Activated T-cell treated with anti-CD3 and anti-CD28 coated beads, Interleukin-2, amount 50 U/mL, for 72 hours (primary cell): ENCODE data around the gene ATP2A2. TPM values are rescaled to one million over a fixed set of nuclear protein-coding genes. Genes with fewer than 3 reads are reported as not detected.
A peak's percentile ranks its signal among the peaks of the same experiment; 100 is the strongest.

ENCODE experiments used
- ATAC-seq, 2 donors: fragments of 150-1000 bp; cut with Tn5 transposase; replicated peaks in 1 of 2; 2 replicates each; pipeline ENCODE4 v1.10.0; 2021; ENCODE audit warnings: moderate library complexity in 2 of 2, mild to moderate bottlenecking in 1 of 2
- DNase-seq, 2 donors: peaks; one replicate each; pipeline ENCODE4 v3.0.0; 2021 to 2022; ENCODE audit warnings: mixed read lengths in 1 of 2
- H3K27ac Mint-ChIP-seq: one replicate; pipeline ENCODE4 v1.8.0; 2022; ENCODE audit warnings: mild to moderate bottlenecking, moderate library complexity, mixed read lengths
- H3K27me3 Mint-ChIP-seq: one replicate; pipeline ENCODE4 v1.8.0; 2022; ENCODE audit warnings: low read depth, mixed read lengths
- H3K36me3 Mint-ChIP-seq, 2 donors: one replicate each; pipeline ENCODE4 v1.8.0; 2022; ENCODE audit warnings: mixed read lengths in 2 of 2, mild to moderate bottlenecking in 1 of 2; ENCODE audit not compliant: insufficient read depth in 2 of 2
- H3K4me1 Mint-ChIP-seq: one replicate; pipeline ENCODE4 v1.8.0; 2022; ENCODE audit warnings: low read depth, mixed read lengths
- H3K4me3 Mint-ChIP-seq, 2 donors: one replicate each; pipeline ENCODE4 v1.8.0; 2022; ENCODE audit warnings: mild to moderate bottlenecking in 2 of 2, mixed read lengths in 2 of 2, moderate library complexity in 2 of 2
- H3K9me3 Mint-ChIP-seq, 2 donors: one replicate each; pipeline ENCODE4 v1.8.0; 2022; ENCODE audit warnings: mixed read lengths in 2 of 2
- total RNA-seq, 2 donors: library from RNA; stranded (reverse); gene quantifications; one replicate each; pipeline ENCODE4 v1.2.3, GENCODE V29; 2022

ATP2A2 gene
- total RNA-seq, 2 donors from 2014 or later = 106 to 127 TPM

DNA sequence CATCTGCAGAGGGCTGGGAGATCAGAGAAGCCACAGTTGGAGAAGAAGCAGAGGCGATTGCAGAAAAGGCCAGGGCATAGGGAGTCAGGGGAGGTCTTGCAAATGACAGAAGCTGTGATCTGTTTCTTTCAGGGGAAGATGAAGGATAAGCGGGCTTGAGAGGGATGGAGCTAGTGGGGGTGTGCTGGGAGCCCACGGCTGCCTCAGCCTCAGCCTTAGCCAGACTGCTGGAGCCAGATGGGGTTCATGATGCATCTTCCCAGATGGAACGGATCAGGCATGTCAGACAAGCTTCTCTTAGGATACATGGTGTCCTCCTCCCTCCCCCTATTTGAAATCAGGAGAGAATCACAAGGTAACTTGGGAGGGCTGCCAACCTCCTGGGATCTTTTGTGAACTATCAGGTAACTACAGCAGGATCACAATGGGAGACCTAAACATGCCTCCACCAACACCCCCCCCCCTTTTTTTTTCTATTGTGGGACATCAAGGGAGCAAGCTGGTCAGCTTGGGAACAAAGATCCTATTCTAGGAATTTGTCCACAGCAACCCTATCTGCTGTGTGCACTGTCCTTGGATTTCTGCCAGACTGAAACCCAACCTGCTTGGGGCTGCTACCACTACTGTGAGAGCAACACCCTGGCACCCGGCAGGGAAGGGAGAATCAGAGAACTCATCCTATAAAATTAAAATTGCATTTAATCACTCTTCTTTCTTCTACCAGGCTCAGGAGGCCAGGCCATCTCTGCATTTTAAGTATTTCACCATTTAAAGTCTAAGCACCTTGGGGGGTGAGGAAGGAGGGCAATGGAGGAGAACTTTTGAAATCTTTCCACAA lies 10.7 kb upstream of the ATP2A2 start:
- Mint-ChIP-seq H3K27ac (no peak overlapping the region), H3K36me3 (no peaks in the 10 kb centered on the region), H3K4me1 (no peaks in the 10 kb centered on the region), H3K27me3 (peaks cover 8% of the 10 kb centered on the region), H3K4me3 (no peak overlapping the region), H3K9me3 (no peaks in the 10 kb centered on the region)
- ATAC-seq = no peak
- DNase-seq = no peak

DNA sequence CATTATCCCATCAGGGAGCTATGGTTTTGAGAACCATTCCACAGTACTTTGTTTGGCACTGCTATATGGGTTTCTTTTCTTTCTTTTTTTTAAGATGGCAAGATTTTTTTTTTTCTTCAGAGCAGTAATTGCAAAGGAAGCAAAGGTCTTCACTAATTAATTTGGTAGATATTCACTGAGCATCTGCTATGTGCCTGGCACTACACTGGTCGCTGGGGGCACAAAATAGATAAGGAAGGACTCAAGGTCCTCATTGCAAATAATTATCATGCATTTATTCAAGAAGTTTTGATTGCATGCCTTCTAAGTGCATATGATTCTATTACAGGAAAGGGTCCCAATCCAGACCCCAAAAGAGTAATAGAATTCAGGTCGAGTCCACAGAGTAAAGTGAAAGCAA lies 10.0 kb upstream of the ATP2A2 start:
- Mint-ChIP-seq H3K27me3 (peaks cover 8% of the 10 kb centered on the region), H3K4me1 (no peaks in the 10 kb centered on the region), H3K9me3 (no peaks in the 10 kb centered on the region)

DNA sequence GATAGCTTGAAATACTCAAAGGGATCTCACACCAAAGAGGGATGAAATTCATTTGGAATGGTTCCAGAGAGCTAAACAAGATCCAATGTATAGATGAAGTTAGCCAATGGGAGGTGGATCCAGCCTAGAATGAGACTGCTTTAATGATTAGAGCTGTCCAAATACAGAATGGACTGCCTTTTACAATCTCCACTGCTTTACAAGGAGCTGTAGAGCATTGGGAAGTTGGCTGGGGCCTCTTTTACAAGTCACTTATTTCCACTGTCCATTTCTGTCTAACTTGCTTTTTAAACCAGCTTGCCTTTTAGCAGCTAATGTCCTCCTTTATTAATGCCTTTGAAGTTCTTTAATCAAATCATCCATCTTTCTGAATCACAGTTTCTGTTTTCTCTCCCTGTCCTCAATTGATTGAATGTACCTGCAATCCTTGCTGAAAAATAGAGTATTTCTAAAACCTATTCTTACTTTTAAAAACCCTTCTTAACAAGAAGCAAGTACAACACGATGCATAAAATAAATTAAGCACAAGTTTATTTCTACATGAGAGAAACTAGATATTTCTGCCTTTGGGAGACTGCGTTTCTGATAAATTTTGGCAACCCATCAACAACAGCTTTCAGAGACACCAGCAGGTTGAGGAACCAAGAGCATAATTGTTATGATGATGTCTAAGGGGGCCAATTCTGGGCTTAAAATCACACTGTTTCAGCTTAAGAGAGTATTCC lies 3.4 kb upstream of the ATP2A2 start:
- DNase-seq (no peak), ATAC-seq (no peak)
- no peaks in the 10 kb centered on the region for H3K9me3 Mint-ChIP-seq
- H3K27ac Mint-ChIP-seq = no peak overlapping the region
- H3K36me3 Mint-ChIP-seq = peaks cover 1 to 2% of the 10 kb centered on the region in 2 donors
- H3K4me3 Mint-ChIP-seq = no peak overlapping the region
- H3K4me1 Mint-ChIP-seq = peaks cover 18% of the 10 kb centered on the region
- H3K27me3 Mint-ChIP-seq = peaks cover 6% of the 10 kb centered on the region

More for the DNA sequence above, 10.0 kb upstream of the ATP2A2 start:
- H3K27ac Mint-ChIP-seq = no peak overlapping the region
- H3K4me3 Mint-ChIP-seq = no peak overlapping the region
- no peaks in the 10 kb centered on the region for H3K36me3 Mint-ChIP-seq
- ATAC-seq = no peak
- no peak for DNase-seq

DNA sequence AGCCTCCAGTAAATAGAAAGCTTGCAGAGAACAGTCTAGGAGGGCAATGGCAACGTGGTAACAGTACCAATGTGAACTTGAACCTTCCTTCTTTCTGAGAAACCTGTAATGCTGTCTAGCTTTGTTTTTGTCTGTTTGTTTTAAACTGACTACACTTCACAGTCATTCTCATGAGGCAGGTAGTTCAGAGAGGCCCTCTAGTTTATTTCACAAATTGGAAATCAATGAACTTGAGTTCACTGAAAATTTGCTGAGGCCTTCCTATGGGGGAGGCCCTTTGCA lies 2.9 kb upstream of the ATP2A2 start:
- no peak for ATAC-seq
- no peak overlapping the region for H3K4me3 Mint-ChIP-seq
- H3K27me3 Mint-ChIP-seq = peaks cover 6% of the 10 kb centered on the region
- no peaks in the 10 kb centered on the region for H3K9me3 Mint-ChIP-seq
- H3K4me1 Mint-ChIP-seq = peaks cover 23% of the 10 kb centered on the region
- peaks cover 4% of the 10 kb centered on the region in 2 donors for H3K36me3 Mint-ChIP-seq
- no peak overlapping the region for H3K27ac Mint-ChIP-seq
- DNase-seq = no peak

DNA sequence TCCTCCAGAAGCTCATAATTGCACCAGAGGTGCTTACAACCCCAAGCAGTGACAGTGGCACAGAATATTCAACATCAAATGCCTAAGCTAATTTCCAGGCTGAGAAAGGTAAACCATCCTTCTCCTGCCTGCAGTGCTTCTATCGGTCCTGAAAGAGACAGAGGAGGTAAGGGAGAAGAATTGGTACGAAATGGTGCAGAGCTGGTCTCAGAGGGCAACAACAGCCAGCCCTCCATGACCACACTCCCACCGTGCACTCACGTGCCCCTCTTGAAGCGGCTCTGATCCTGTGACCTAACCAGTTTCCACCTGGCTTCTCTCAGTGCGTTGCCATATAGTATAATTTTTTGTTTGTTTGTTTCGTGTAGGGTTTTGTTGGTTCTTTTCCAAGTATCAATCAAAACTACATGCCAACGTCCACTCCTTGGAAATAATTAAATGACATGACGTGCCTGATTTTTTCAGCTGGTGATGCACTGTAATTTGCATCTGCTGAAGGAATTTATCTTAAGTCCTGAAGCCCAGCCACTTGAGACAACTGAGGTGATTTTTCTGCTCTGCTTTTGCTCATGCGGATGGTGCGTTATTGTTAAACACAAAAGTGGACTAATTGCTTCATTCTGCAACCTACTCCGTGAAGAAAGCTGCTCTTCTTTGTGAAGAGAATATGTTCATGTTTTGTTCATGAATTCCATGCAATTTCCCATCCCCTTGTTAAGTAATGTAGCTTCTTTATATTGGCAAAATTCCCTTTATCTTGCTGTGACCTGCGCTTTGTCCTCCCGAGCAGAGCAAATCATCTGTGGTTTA lies 1.3 kb upstream of the ATP2A2 start:
- H3K27ac Mint-ChIP-seq = no peak overlapping the region
- peaks cover 39% of the 10 kb centered on the region for H3K4me1 Mint-ChIP-seq
- peaks cover 6% of the 10 kb centered on the region for H3K27me3 Mint-ChIP-seq
- no peaks in the 10 kb centered on the region for H3K9me3 Mint-ChIP-seq
- no peak for DNase-seq
- peak overlapping the region; percentile 84 to 88 for H3K4me3 Mint-ChIP-seq
- H3K36me3 Mint-ChIP-seq = peaks cover 7 to 9% of the 10 kb centered on the region in 2 donors
- ATAC-seq = no peak

DNA sequence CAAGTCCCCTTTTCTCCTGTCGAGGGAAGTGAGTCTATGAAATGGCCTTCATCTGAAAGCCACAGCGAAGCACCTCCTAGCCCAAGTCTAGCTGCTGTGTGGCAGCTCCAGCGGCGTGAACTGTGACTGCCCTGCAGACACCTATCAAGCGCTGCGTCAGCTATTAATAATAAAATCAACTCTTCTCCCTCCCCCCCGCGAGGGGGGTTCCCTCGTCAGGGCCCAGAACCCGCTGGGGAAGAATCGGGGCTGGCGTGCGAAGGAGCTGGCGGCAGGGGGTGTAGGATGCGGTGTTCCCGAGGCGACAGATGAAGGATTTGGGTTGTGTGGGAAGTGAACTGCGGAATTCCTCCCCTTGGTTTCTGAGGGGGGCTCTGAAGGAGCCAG lies 662 bp upstream of the ATP2A2 start:
- no peak for ATAC-seq
- Mint-ChIP-seq H3K36me3 (peaks cover 10 to 13% of the 10 kb centered on the region in 2 donors), H3K4me1 (peaks cover 45% of the 10 kb centered on the region), H3K27me3 (peaks cover 6% of the 10 kb centered on the region), H3K27ac (no peak overlapping the region), H3K4me3 (peak overlapping the region; percentile 84 to 88), H3K9me3 (no peaks in the 10 kb centered on the region)
- peak in 1 of 2 donors; percentile 36 for DNase-seq

DNA sequence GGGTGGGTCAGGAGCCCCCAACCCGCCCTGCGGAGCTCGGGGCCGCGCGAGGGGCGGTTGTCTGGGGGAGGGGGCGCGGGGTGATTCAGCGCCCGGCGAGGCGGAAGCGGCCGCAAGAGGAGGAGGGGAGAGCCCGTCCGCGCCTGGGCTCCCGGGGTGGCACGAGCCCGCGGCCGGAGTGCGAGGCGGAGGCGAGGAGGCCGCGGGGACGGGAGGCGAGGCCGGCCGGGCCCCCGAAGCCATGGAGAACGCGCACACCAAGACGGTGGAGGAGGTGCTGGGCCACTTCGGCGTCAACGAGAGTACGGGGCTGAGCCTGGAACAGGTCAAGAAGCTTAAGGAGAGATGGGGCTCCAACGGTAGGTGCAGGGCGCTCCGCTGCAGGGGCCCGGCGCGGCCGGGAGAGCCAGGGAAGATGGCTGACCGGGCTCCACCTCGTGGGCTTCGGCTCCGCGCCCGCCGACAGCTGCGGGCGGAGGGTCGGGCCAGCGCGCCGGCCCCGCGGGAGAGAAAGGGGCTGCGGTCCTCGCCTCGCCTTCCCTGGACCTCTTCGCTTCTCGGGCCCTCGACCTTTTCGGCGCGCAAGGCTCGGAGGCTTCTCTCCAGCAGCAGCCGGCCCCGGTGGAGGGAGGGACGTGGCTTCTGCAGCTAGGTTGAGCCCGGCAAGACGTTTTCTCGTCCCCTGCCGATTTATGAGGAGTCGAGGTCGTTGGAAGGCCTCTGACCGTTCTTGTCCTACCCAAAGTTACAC lies 677 bp downstream of the ATP2A2 start:
- peaks cover 12 to 17% of the 10 kb centered on the region in 2 donors for H3K36me3 Mint-ChIP-seq
- peaks cover 6% of the 10 kb centered on the region for H3K27me3 Mint-ChIP-seq
- H3K4me1 Mint-ChIP-seq = peaks cover 58% of the 10 kb centered on the region
- H3K9me3 Mint-ChIP-seq = no peaks in the 10 kb centered on the region
- DNase-seq (peak; percentile 63 to 66), ATAC-seq (peak; percentile 46 to 59)
- H3K27ac Mint-ChIP-seq = peak overlapping the region; percentile 93
- H3K4me3 Mint-ChIP-seq = peak overlapping the region; percentile 75 to 88

DNA sequence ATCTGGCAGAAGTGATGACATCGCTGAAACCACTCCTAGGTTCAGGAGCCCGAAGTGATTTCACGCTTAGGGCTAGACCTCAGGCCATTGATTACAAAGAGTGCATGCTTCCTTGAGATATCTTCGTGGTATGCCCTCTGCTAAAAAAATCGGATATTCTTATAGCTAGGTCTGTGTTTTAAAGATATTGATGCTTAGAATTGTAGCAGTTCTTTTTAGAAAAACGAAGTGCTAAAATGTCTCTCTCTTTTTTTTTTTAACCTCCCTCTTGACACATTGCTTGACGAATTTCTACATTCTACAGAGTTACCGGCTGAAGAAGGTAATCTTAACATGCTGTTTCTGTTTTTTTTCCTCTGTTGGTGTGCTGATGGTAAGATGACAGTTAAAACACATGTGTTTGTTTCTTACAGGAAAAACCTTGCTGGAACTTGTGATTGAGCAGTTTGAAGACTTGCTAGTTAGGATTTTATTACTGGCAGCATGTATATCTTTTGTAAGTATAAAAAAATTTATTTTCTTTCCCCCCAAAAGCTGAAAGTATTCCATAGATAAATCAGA lies 1.3 kb downstream of the ATP2A2 start:
- peaks cover 65% of the 10 kb centered on the region for H3K4me1 Mint-ChIP-seq
- no peaks in the 10 kb centered on the region for H3K9me3 Mint-ChIP-seq
- H3K27ac Mint-ChIP-seq = peak overlapping the region; percentile 93
- H3K36me3 Mint-ChIP-seq = peaks cover 12 to 20% of the 10 kb centered on the region in 2 donors
- peaks cover 6% of the 10 kb centered on the region for H3K27me3 Mint-ChIP-seq
- peak; percentile 19 to 27 for ATAC-seq
- H3K4me3 Mint-ChIP-seq = peak overlapping the region; percentile 75 to 88
- no peak for DNase-seq

DNA sequence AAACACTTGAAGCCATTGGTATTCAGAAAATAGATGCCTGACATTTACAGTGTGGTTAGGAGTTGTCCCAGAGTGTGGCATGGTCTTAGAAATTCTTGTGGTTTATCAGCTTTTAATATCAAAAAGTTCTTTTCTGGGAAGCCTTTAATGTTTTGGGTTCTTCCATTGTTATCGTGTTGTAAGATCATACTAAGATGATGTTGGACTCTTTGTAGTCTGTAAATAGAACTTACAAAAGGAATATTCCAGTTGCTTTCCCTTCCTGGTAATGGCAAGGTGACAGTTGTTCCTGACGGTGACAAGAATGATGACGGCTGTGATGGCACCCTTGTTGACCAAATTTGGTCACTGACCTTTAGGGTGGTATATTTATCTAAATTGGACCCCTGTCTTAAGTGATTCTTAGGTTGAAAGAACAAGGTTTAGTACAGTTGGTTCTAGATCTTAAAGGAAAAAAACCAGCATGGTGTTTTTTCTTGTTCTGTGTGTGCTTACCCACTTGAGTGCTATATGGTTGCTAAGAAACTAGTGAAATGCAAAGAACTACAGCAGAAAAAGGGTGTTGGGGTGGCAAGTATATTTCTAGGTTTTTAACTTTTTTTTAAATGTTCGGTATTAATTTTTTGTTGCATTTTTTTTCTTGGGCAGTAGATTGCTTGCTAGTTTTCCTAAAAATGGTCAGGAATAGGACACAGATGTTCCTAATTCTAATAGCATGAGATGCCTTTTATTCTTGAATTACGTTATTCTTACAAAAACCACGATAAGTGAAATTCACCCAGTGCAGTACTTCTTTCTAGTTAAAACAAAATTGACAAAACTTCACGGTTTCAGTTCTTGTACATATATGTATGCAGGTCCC lies 2.1 kb downstream of the ATP2A2 start:
- peaks cover 70% of the 10 kb centered on the region for H3K4me1 Mint-ChIP-seq
- peaks cover 6% of the 10 kb centered on the region for H3K27me3 Mint-ChIP-seq

DNA sequence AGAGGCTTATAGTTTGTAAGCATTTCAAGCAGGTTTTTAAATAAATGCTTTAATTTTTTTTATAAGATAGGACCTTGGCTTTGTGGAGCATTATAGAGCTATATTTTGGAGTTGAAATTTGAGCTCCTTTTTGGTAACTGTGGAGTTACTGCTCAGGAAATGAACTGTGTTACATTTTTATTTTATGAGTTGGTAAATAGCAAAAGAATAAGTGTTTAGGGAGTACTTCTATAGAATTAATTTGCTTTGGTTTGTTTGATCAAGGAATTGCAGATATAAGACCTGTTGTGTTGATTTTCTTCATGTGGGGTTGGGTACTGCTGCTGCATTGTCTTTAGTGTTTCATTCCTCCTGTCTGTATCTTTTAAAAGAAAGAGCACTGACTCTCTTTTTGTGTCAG lies 3.5 kb downstream of the ATP2A2 start:
- Mint-ChIP-seq H3K27me3 (peaks cover 6% of the 10 kb centered on the region), H3K9me3 (no peaks in the 10 kb centered on the region), H3K4me3 (peak overlapping the region; percentile 75 to 88), H3K4me1 (peaks cover 77% of the 10 kb centered on the region), H3K36me3 (peaks cover 14 to 33% of the 10 kb centered on the region in 2 donors), H3K27ac (peak overlapping the region; percentile 79)
- DNase-seq (no peak), ATAC-seq (no peak)

More for the DNA sequence above, 2.1 kb downstream of the ATP2A2 start:
- H3K27ac Mint-ChIP-seq = peak overlapping the region; percentile 93
- ATAC-seq = no peak
- DNase-seq = no peak
- H3K4me3 Mint-ChIP-seq = peak overlapping the region; percentile 75 to 88
- no peaks in the 10 kb centered on the region for H3K9me3 Mint-ChIP-seq
- H3K36me3 Mint-ChIP-seq = peaks cover 12 to 21% of the 10 kb centered on the region in 2 donors

DNA sequence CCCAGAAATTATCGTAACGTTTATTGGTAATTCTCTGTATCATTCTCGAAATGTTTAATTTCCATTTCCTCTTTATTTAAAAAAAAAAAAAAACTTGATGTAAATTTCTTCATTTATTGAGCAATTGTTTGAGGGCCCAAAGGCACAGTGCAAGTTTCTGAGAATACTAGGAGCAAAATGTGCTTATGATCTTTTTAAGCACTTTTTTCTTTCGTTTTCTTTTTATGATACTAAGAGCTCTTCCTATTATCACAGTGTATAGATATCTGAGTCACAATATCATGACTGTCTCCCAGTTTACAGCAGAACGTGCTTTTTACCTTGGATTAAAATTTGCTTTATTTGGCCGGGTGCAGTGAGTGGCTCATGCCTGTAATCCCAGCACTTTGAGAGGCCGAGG lies 5.6 kb downstream of the ATP2A2 start:
- ATAC-seq = peak in 1 of 2 donors; percentile 37
- H3K4me1 Mint-ChIP-seq = peaks cover 75% of the 10 kb centered on the region
- peaks cover 15 to 42% of the 10 kb centered on the region in 2 donors for H3K36me3 Mint-ChIP-seq
- no peaks in the 10 kb centered on the region for H3K27me3 Mint-ChIP-seq
- no peak for DNase-seq
- H3K27ac Mint-ChIP-seq = peak overlapping the region; percentile 79
- H3K4me3 Mint-ChIP-seq = peak overlapping the region; percentile 75 to 88
- no peaks in the 10 kb centered on the region for H3K9me3 Mint-ChIP-seq
